ENCODE data around the gene PRR7.

The PRR7 gene

DNA sequence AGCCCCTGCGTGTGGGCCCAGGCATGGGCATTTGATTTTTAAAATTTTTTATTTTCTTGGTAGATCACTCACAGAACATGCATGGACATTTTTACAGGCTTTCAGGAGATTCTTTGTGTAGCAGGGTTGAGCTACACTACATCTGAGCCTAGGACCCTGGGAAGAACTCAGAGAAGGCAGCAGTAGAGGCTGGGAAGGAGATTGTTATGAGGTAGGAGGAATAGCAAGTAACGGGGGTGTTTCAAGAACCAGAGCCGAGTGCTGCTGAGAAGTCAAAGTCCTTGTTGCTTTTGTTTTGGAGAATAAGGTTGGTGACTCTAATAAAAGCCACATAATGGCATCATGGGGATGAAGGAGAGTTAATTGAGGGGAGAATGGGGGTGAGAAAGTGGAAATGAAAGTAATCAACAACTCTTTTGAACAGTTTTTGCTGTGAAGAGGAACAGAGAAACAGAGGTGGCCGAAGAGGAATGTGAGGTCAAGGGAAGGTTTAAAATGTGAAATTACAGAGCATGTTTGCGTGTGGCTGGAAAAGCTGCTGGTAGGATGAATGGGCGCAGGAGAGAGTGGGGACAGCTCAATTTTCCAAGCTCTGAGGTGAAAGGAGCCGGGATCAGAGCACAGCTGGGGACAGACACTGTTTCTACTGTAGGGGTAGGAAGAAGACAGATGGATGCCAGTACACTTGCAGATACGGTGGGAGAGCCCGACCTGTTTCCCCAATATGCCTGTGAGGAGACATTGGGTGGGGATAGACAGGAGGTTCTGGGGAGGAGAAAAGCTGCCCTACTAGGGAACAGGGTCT lies 55.5 kb downstream of the PRR7 start:
- DNase-seq, result no peak

DNA sequence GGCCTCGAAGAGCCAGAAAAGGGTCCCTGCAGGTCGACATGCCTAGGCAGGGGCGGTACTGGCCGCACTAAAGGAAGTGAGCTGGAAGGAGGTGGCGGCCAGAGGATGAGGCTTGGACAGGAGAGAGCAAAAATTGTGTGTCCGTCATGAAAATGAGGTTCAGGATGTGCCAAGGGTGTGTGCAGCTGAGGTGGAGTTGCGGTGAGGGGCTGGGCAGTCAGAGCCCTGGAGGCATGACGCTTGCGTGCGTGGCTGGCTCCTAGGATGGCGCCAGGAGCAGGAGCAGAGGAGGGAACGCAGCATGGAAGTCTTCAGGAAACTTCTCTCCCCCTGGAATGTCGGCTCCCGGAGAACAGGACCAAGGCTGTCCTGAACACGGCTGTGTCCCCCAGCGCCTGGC lies 56.3 kb downstream of the PRR7 start:
- no peak for DNase-seq

DNA sequence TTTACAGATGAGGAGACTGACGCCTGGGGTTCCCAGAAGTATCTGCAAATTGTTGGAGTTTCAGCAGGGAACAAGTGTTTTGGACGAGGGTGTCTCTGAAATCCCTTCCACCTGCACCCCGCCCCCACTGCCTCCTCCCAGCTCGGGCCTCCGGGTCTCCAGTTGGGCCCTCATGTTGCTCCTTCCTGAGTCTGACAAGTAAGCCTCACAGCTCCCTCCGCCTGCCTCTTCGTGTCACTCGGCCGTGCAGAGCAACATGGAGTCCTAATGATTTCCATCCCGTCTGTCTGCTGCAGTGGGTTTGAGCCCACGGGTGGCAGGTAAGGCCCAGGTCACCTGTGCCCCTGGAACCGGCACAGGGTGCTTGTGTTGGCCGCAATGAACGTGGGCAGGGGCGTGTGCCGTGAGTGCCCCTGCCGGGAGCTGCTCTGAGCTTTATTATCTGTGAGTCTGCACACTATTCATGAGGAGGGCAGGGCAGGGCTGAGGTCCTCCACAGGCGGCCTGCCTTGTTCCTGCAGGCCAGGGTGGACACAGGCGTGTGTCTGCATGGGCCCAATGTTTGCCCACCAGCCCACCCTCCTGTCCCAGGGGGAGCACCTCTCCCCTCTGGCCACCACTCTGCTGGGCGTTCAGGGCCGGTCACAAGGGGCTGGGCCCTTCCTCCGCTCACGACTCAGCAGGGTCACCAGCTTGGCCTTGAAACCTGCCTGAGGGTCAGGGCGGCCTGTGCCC lies 56.9 kb downstream of the PRR7 start:
- DNase-seq, result no peak

DNA sequence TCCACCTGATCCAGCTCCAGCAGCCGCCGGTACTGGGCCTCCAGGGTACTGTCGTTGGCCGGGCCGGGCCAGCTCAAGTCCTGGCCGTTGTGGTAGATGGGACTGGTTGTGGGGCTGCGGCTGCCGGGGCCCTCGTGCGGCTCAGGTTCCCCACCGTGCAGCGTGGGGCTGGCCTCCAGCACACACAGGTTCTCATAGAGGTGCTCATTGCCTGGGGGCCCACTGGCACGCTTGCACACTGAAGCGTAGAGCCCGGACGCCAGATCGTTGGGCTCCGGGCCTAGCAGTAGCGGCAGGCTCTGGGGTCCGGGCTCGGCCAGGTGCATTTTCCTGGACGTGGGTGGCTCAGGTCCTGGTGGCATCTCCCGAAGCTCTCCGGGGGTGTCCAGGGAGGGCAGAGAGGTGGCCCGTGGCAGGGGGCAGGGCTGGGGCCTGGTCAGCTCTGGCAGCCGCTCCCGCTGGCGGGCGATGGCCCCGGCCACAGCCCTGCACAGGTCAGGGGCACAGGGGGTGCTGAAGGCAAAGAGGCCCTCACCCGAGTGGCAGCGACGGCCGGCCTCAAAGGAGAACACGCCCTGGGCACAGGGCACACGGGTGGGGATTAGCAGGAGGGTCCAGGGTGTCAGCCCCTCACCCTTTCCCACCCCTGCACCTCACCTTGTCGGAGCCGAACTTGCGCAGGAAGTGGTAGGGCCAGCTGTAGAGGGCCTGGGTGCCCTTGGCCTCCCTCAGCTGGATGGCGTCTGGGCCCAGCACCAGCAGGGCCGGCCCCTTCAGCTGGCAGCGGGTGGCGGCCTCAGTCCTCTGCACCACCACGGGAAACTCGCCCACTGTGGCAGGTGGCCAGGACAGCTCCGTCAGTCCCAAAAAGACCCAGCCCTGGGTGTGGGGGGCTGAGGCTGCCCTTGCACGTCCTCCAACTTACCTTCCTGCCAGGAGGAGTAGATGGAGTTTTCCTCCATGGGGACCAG lies 57.8 kb downstream of the PRR7 start:
- DNase-seq, result no peak

DNA sequence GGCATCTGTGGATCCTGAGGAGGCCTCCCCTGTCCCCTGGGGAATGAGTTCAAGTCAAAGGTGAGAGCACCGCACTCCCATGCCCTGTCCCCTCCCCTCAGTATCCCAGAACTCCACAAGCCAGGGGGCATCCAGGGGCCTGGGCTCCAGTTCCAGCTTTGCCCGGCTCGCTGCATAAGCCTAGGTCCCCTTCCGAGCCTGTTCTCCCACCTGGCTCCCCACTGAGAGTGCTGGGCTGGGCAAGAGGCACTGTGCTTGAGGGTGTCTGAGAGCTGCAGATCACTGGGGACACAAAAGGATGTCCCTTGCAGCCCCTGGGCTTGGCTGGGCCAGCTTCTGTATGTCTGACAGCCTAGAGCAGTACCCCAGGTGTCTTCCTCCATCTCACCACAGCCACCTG lies 58.5 kb downstream of the PRR7 start:
- DNase-seq, result no peak
